Measurements from ENCODE around the gene DPEP3.
"Not testable (repeated sequence)": the region's sequence is repeated elsewhere in the genome, so short reads cannot be mapped to it uniquely, and the experiment has no call there.

Gene DPEP3

DNA sequence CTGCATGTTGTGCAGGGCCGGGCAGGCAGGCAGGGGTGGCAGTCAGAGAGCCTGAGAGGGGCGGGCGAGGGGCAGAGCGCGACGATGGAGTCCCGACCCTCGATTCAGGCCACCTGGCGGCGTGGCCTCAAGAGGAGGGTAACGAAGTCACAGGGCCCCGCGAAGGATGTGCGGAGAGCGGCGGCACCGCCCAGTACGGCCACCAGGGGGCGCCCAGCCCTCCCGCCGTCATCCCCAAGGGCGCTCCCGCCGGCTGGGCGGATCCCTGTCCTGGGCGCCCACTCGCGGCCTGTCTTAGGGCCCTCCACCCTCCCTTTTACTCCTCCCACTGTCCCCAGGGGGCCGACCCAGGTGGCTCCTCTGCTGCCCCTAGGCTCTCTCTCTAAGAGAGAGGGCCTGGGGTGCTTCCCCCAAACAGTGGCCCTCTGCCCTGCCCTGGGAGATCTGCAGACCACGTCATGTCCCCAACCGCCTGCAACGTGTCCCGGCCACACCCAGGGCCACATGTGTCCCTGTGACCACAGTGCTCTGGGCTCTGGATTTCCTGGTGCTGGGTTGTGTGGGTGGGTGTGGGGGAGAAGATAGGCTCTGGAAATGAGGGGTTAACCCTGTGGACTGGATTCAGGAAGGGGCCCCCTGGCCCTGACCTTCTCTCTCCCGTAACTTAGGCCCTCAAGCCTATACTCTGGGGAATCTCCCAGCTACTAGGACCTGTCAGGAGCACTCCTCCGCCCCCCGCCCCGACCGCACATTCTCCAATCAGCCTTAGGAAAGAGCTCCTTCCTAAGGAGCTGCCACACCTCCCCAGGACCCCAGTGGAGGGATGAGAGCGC, 13.1 kb upstream of the DPEP3 start:
- DNase-seq = no peak

DNA sequence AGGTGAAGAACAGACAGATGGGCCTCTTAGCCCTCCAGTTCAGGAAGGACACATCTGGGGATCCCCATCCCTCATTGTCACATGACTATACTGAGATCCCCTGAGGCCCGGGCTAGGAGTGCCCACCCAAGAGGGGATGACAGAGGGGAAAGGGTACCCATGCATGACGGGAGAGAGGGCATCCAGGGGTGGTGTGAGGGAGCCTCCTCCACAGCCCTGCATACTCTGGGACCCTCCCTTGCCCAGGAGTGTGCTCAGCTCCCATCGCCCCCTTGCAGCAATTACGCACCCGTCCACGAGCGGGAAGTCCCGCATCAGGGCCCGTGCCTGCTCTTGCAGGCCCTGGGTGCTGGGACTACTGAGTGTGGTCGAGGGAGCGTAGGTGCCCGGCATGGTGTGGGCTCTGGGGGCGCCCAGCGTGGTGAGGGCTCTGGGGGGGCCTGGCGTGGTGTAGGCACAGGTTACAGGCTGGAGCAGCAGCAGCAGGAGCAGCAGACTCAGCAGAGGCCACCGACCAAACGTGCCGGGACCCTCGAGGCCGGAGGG, 12.4 kb upstream of the DPEP3 start:
- DNase-seq = no peak

DNA sequence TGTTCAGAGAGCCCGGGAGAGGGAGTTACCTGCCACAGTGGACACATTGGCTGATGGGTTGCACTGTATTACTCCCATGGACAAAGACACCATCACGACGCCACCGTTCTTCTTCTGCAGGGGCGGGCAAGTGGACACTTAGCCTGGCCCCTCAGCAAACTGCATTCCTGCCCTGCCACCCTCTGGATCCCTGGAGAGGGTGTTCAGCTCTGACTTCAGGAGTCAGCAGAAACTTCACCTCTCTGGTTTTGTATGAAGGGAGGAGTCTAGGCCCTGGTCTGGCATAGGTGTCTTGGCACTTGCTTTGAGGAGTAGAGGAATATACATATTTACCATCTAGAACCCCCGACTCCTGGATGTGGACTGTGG, 9.7 kb upstream of the DPEP3 start:
- DNase-seq = no peak

DNA sequence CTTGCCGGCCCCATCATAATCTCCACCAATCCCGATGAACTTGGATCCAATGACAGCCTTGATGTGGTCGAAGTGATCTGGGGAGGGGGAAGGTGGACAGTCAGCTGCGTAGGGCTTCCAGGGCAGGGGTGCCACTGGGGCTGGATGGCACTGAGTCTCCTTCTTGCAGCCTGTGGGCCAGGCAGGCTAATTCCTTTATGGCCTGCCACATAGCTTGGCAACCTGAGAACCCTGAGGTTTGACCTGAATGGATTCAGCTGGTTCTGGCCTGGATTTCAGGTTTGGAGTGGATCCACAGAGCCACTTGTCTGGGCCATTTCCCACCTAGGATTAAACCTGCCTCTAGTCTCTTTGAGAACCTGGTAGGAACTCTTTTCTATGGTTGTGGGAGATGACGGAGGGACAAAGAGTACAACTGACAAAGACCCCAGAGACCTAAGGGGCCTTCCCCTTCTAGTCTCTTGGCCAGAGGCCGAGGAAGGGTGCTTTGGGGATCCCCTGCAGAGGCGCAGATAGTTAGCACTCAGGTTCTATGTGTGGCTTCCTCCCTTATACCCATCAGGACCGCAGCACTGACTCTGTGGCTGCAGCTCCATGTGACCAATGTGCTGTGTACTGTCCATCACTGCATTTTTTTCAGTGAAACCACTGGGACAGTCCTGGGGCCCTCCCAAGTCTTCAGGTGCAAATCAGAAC, 9.2 kb upstream of the DPEP3 start:
- DNase-seq = no peak

DNA sequence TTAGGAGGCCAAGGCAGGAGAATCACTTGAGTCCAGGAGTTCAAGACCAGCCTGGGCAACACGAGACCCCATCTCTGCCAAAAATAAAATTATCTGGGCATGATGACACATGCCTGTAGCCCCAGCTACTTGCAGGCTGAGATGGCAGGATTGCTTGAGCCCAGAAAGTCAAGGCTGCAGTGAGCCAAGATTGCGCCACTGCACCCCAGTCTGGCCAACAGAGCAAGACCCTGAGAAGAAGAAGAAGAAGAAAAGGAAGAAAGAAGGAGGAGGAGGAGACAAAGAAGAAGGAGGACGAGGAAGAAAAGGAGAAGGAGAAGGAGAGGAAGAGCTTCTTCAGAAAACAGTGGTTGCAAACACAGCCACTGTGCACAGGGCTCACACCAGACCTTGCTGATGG, 8.4 kb upstream of the DPEP3 start:
- no peak for DNase-seq

DNA sequence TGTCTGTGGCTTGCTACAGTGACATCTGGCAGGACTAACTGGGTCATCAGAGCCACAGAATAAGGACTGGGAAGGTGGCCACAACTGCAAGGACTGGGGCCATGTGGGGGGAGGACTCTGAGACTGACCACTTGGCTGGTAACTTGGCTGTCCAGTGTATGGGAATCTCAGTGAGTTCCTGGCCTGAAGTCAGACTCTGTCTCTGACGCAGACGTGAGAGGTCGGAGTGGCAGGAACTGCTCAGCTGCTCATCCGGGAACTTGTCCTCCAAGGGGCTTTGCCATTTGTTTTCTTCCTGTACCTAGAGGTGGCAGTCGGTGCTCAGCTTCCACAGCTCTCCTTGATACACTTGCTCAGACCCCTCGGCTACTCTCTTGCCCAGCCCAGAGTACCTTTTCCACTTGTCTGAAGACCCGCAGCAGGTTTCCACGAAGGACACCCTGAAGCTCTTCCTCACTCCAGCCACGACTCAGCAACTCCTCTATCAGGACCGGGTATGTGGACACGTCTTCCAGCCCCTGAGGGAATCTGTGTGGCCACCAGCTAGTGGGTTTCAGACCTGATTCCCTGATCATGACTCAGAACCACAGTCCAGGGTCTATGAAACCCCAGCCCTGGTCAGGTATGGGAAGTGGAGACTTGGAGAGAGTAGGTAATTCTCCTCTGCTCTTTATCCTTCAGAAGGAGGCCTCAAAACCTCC, 7.3 kb upstream of the DPEP3 start:
- no peak for DNase-seq

DNA sequence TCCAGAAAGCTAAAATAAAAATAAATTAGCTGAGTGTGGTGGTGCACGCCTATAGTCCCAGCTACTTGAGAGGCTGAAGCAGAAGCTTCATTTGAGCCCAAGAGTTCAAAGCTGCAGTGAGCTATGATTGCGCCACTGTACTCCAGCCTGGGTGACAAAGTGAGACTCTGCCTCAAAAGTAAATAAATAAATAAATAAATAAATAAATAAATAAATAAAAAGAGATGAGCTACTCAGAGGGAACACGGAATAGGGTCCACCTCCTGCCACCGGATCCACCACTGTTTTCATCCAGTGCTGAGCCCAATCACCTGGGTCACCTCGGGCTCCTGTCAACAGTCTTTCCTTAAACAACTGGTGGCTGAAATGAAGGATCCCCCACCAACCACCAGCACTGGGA, 6.7 kb upstream of the DPEP3 start:
- no peak for DNase-seq

DNA sequence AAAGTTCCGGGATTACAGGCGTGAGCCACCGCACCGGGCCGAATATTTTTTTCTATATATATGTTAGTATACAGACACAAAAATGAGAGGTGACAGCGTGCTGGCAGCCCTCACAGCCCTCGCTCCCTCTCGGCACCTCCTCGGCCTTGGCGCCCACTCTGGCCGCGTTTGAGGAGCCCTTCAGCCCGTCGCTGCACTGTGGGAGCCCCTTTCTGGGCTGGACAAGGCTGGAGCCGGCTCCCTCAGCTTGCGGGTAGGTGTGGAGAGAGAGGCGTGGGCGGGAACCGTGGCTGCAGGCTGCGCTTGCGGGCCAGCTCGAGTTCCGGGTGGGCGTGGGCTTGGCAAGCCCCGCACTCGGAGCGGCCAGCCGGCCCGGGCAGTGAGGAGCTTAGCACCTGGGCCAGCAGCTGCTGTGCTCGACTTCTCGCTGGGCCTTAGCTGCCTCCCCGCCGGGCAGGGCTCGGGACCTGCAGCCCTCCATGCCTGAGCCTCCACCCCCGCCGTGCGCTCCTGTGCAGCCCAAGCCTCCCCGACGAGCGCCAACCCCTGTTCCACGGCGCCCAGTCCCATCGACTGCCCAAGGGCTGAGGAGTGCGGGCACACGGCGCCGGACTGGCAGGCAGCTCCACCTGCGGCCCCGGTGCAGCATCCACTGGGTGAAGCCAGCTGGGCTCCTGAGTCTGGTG, 1.9 kb upstream of the DPEP3 start:
- DNase-seq = no peak

DNA sequence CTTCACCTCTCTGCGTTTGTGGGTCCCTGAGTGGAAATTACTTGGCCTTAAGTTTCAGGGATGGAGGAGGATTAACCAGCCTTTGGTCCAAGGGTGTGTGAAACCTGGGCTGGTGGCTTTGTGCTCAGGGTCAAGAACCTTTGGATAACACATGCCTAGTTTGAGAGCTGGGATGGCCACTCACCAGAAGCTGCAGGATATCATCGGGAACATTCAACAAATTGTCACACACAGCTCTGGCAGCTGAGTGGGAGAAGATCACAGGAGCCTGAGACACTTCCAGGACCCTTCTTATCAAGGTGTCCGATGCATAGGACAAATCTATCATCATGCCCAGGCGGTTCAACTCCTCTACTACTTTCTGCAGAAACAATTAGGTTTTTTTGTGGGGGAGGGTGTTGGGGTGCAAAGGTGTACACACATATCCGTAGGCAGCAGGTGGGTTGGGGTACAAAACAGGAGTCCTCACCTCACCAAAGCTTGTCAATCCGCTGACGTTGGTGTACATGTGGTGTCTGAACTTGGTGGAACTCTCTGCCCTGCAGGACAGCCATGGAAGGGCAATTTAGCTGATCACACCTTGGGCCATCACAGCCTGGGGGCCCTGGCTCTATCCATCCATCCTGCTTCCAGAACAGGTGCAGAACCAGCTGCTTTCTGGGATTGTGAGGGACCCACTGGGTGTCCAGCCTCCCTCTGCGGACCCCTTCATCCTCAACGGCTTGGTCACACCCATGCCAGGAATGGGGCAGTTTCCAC, 2.7 kb downstream of the DPEP3 start:
- DNase-seq = no peak

DNA sequence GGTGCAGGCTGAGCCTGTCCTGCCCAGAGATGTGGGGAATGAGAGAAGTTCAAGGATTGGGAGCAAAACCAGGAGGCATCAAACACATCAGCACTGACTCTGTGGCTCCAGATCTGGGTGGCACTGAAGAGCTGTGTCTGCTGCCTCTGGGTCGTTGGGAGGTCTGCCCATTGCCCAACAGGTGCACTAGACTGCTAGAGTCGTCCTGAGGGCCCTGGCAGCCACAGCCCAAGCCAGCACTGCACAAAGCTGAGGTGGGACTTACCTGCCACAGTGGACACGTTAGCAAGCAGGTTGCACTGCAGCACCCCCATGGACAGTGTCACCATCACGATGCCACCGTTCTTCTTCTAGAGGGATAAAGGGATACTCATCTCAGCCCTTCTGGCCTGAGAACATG, 3.3 kb downstream of the DPEP3 start:
- no peak for DNase-seq

DNA sequence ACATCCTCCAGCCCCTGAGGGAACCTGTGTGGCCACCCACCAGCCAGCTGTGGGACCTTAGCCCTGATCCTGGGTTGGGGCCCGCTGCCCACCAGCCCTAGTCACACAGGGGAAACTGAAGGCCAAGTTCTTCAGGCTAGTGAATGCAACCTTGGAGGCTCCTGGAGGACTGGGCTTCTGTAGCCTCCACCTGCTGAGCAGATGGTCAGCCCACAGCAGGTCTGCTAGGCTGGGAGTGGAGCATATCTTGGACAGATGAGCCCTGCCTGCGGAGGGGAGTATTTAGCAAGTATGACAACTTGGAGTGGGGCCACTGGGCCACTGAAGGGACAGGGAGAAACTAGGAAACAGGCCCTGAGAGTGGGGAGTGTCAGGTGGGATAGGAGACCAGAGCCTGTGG, 4.1 kb downstream of the DPEP3 start:
- no peak for DNase-seq

DNA sequence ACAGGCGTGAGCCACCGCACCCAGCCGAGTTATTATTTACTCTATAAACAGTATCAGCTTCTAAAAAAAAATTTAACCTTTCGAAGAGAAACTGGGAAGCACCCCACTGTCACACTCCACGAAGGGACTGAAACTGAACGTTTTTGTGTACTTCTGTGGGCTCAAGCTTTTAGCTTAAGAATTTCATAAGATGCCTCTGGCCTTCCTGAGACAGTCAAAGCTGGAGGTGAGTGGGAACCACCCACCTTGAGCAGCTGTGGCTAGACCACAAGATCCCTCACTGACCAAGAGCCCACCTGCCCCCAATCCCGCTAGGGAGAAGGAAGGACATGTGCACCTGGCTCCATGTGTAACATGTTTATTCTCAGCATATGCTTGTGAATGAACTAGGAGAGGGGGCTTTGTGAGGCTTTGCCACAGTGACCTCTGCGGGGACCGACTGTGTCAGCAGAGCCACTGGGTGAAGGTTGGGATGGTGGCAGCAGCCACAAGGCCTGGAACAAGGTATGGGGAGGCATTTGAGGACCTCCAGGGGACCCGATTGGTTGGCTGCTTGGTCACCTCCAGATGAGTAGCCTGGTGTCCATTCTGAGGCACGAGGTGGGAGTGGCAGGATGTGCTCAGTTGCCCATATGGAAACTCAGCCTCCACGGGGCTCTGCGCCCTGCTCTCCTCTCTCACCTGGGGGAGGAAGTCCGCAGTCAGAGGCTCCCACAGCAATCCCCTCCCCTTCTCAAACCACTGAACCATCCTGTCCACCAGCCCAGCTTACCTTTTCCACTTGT, 4.8 kb downstream of the DPEP3 start:
- DNase-seq = no peak

DNA sequence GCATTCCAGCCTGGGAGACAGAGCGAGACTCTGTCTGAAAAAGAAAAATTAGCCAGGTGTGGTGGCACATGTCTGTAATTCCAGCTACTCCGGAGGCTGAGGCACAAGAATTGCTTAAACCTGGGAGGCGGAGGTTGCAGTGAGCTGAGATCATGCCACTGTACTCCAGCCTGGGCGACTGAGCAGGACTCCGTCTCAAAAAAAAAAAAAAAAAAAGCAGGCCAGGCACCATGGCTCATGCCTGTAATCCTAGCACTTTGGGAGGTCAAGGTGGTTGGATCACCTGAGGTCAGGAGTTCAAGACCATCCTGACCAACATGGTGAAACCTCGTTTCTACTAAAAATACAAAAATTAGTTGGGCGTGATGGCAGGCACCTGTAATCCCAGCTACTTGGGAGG, 8.0 kb downstream of the DPEP3 start:
- not testable (repeated sequence) for DNase-seq

DNA sequence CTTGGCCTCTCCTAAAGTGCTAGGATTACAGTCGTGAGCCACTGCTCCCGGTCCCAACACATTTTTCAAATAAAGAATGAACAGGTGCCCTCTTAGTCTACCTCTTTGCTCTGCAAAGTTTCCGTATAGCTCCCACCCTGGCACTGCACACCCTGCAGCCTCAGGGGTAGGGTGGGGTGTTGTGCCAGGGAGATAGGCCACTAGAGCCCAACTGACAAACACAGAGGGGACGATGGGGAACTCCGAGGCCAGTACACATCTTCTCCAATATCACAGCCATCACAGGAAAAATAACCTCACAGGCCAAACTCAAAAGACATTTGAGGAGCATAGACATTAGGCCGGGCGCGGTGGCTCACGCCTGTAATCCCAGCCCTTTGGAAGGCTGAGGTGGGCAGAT, 9.2 kb downstream of the DPEP3 start:
- no peak for DNase-seq

DNA sequence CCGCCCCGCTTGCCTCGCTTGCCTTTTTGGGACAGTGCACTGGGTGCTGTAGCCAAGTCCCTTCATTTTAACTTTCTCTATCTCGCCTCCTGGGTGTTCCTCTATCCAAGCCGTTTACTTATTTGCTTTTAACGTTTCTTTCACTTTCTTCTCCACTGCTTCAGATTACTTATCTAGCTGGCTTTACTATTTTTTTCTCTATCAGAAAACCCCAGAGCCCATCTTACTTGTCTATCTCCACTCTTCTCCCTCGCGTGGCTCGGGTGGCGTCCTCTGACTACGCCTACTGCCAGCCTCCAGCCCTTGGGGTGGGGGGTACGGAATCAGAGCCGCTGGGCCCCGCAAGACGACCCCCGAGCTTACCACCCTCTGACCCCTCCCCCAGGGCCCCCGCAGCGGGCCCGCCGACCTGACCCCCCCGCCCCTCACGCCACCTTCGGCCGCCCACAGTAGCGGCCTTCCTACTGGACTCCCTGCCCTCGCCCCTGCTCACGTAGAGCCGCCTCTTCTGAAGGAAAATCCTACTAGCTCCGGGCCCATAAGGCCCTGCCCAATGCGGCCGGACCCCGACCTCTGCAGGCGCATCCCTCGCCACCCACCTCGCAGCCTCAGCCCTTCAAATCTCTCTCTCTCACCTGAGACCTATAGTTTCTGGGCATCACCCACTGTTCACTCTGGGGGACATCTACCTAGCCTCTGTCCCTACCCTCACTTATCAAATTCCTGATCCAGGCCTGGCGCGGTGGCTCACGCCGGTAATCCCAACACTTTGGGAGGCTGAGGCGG, 10.9 kb downstream of the DPEP3 start:
- DNase-seq = no peak

DNA sequence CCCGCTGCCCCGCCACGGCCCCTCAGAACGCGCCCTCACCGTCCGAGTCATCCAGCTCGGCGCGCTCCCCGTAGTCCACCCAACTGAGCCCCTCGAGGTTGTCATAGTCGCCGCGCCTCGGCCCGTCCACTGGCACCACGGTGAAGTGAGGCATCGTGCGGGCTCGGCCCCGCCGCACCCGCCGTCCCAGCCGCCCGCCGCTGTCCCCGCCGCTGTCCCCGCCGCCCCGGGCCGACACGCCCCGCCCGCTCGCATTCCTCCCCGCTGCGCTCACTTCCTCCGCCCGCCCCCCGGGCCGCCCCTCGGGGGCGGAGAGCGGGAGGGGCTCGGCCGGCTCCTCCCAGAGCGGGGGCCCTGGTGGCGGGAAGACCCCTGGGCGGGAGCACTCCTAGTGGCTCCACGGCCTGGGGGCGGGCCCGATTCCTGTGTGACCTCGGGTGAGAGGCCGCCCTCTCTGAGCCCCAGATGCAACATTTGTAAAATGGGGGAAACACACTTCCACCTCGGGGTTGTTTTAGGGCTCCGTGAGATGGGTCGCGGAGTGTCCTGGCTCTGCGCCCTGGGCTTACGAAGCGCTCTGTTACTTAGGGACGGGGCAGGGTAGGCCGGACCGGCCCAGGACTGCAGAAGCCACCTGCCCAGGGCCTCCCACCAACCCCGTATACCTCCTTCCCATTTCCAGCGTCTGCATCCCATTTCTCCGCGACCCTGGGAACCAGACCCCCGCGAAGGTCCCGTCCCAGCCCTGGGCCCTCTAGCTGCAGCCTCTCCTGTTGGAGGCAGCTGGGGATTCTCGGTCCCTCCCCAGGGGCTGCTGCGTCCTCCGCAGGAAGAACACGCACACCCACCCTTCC, 11.7 kb downstream of the DPEP3 start, which contains the start of gene SLC12A4:
SLC12A4 (minus strand) TSS at position 238 of the 854 bp plus-strand sequence; CDS start at position 154, 84 bp downstream.
- no peak for DNase-seq

DNA sequence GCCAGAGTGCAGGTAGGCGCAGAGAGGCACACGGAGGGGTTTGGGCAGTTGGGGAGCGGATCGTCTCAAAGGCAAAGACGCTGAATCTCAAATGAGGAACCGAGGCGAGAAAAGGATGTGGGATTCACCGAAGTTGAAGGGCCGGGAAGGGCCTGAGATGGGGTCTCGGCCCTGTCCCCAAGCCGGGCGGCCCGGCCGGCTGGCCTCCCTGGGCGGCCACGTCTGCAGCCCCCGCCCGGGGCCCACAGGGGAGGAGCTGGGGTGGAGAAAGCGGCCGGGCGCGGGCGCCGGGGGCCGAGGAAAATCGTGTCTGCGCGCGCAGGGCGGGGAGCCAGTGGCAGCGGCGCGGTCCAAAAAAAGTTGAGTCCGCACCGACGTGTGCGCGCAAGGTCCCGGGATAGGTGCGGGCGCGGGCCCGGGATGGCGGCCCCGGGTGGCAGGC, 12.3 kb downstream of the DPEP3 start:
- DNase-seq = no peak

DNA sequence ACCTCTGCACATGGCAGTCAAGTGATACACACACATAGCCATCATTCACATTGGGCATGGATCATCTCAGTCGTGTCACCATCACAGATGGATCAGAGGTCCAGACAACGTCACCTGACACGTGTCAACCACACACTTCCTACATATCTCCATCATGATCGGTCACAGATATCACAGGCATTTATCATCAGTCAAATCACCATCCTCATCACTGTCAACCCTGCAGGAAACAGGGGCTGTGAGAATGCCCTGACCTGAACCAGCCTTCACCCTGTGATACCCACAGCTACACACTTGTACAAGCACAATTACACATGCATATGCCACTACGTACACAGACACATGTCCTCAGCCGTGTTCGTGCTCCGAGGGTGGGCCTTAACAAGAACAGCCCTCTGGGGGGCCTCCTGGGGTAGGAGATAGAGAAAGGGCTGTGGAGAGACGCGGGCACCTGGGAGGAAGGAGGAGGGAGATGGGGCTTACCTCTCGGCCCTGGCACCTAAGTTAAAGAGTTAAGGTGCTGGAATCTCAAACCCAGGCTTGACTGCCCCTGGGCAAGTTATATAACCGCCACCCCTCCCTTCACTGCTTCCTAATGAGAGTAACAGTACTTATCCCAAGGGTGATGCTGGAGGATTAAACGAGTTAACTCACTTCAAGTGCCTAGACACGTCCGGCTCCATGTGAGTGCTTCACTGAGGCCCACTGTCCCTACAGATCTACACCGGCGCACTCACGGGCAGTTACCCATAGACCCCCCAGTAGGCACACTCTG, 12.9 kb downstream of the DPEP3 start:
- DNase-seq = no peak

All from cerebellar nuclear complex (tissue), 1 donor.